ENCODE measurements around the gene MAPKAP1. TPM values are rescaled to one million over a fixed set of nuclear protein-coding genes. Genes with fewer than 3 reads are reported as not detected.

Gene MAPKAP1
- total RNA-seq, 1 experiment from 2014 or later, result 55.5 TPM

GRCh38 chr9:125515983-125516940 lies 190.7 kb downstream of the MAPKAP1 start:
- intact Hi-C loops (cut with micrococcal nuclease; ENCODE audit: unreplicated experiment), result no loop called here
- no peak for TF ChIP-seq CTCF (IDR thresholded peaks at IDR 0.05; ENCODE audit: unreplicated experiment)
- no peak overlapping the region for H3K4me3 Mint-ChIP-seq (ENCODE audit: low read depth, unreplicated experiment)
- no peak overlapping the region for H3K27ac Mint-ChIP-seq (ENCODE audit: unreplicated experiment)
- DNase-seq, result no peak
- CTCF ChIA-PET, result interaction anchor here (0.6 kb wide), 1 partner anchor 1039 kb away, joined by 4 read pairs; no protein-coding TSS in a partner anchor
- no TSS peak for BruUV-seq (replicated peaks)
- H3K27me3 Mint-ChIP-seq (ENCODE audit: unreplicated experiment), result no peaks in the 10 kb centered on the region
- peaks cover 9% of the 10 kb centered on the region for H3K4me1 Mint-ChIP-seq (ENCODE audit: low read depth, unreplicated experiment)
- no peaks in the 10 kb centered on the region for H3K9me3 Mint-ChIP-seq (ENCODE audit: low read depth, unreplicated experiment)
- no peaks in the 10 kb centered on the region for H3K36me3 Mint-ChIP-seq (ENCODE audit: insufficient read depth, unreplicated experiment)

- intact Hi-C loops (cut with micrococcal nuclease; ENCODE audit: unreplicated experiment), result no loop called here
- Mint-ChIP-seq H3K27me3 (ENCODE audit: unreplicated experiment) (no peaks in the 10 kb centered on the region), H3K9me3 (ENCODE audit: low read depth, unreplicated experiment) (no peaks in the 10 kb centered on the region), H3K4me3 (ENCODE audit: low read depth, unreplicated experiment) (no peak overlapping the region), H3K36me3 (ENCODE audit: insufficient read depth, unreplicated experiment) (no peaks in the 10 kb centered on the region), H3K27ac (ENCODE audit: unreplicated experiment) (no peak overlapping the region), H3K4me1 (ENCODE audit: low read depth, unreplicated experiment) (peaks cover 9% of the 10 kb centered on the region)
- DNase-seq, result no peak
- CTCF ChIA-PET, result no interaction called here
- TF ChIP-seq CTCF (IDR thresholded peaks at IDR 0.05; ENCODE audit: unreplicated experiment), result no peak
- BruUV-seq (replicated peaks), result no TSS peak
Measured at GRCh38 chr9:125515281-125515680, 191.7 kb downstream of the MAPKAP1 start.

GRCh38 chr9:125514468-125514867 lies 192.5 kb downstream of the MAPKAP1 start:
- Mint-ChIP-seq H3K9me3 (ENCODE audit: low read depth, unreplicated experiment) (no peaks in the 10 kb centered on the region), H3K4me3 (ENCODE audit: low read depth, unreplicated experiment) (peak overlapping the region; percentile 53), H3K27me3 (ENCODE audit: unreplicated experiment) (no peaks in the 10 kb centered on the region), H3K36me3 (ENCODE audit: insufficient read depth, unreplicated experiment) (no peaks in the 10 kb centered on the region), H3K4me1 (ENCODE audit: low read depth, unreplicated experiment) (peaks cover 9% of the 10 kb centered on the region), H3K27ac (ENCODE audit: unreplicated experiment) (peak overlapping the region; percentile 66)
- BruUV-seq (replicated peaks), result no TSS peak
- TF ChIP-seq CTCF (IDR thresholded peaks at IDR 0.05; ENCODE audit: unreplicated experiment), result no peak
- CTCF ChIA-PET, result no interaction called here
- intact Hi-C loops (cut with micrococcal nuclease; ENCODE audit: unreplicated experiment), result no loop called here
- no peak for DNase-seq

GRCh38 chr9:125513668-125514413 lies 193.2 kb downstream of the MAPKAP1 start:
- Mint-ChIP-seq H3K4me3 (ENCODE audit: low read depth, unreplicated experiment) (peak overlapping the region; percentile 53), H3K27ac (ENCODE audit: unreplicated experiment) (peak overlapping the region; percentile 66), H3K4me1 (ENCODE audit: low read depth, unreplicated experiment) (peaks cover 9% of the 10 kb centered on the region), H3K9me3 (ENCODE audit: low read depth, unreplicated experiment) (no peaks in the 10 kb centered on the region), H3K27me3 (ENCODE audit: unreplicated experiment) (no peaks in the 10 kb centered on the region), H3K36me3 (ENCODE audit: insufficient read depth, unreplicated experiment) (no peaks in the 10 kb centered on the region)
- peak; percentile 42 for DNase-seq
- BruUV-seq (replicated peaks), result no TSS peak
- intact Hi-C loops (cut with micrococcal nuclease; ENCODE audit: unreplicated experiment), result no loop called here
- no peak for TF ChIP-seq CTCF (IDR thresholded peaks at IDR 0.05; ENCODE audit: unreplicated experiment)
- CTCF ChIA-PET, result interaction anchor here (0.5 to 0.6 kb wide), 2 partner anchors 19 to 23 kb away, joined by 3 to 6 read pairs; no protein-coding TSS in a partner anchor

Measured in Calu3 (cell line).